ENCODE results near the gene OR2A12.

OR2A12 gene

GRCh38 chr7:144100607-144101006 lies 14.5 kb downstream of the OR2A12 start:
- H3K4me2 ChIP-seq = no peak overlapping the region
- no peak overlapping the region for H3K4me3 ChIP-seq (IDR thresholded peaks at IDR 0.05; ENCODE audit: insufficient read depth, low read depth, low read length)
- H3K36me3 ChIP-seq (ENCODE audit: insufficient read depth) = no peaks in the 10 kb centered on the region
- no peaks in the 10 kb centered on the region for H3K4me1 ChIP-seq (ENCODE audit: low read depth, poor library complexity, severe bottlenecking)
- no peaks in the 10 kb centered on the region for H3K27me3 ChIP-seq (ENCODE audit: insufficient read depth, low read depth)
- H3K27ac ChIP-seq = no peak overlapping the region
- H4K20me1 ChIP-seq (ENCODE audit: insufficient read depth) = no peaks in the 10 kb centered on the region
- TF ChIP-seq CTCF (conservative IDR thresholded peaks at IDR 0.05; ENCODE audit: low read depth, low read length) = no peak
- H3K79me2 ChIP-seq (ENCODE audit: insufficient read depth, low read depth) = no peaks in the 10 kb centered on the region
- no peak overlapping the region for H3K9ac ChIP-seq
- no peak overlapping the region for H2AFZ ChIP-seq (ENCODE audit: low read depth)

DNA sequence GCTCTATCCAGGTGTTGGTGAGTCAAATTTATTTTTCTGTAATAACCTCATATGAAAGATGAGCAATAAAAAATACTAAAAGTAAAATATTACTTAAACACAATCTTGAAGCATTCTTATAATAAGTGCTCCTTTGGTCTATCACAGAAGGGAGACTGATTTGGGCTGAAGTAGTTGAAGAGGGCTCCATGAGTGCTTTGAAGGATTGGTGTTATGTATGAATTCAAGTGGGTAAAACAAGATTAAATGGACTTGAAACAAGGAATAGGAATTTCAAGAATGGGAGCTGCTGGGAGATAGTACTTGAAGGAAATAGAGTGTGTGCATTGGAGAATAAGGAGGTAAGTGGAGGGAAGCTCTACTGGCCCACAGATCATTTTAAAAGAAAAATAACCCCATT lies 16.0 kb downstream of the OR2A12 start:
- H2AFZ ChIP-seq (ENCODE audit: low read depth) = no peak overlapping the region
- no peaks in the 10 kb centered on the region for H3K4me1 ChIP-seq (ENCODE audit: low read depth, poor library complexity, severe bottlenecking)
- no peaks in the 10 kb centered on the region for H3K27me3 ChIP-seq (ENCODE audit: insufficient read depth, low read depth)
- no peak overlapping the region for H3K27ac ChIP-seq
- H3K9ac ChIP-seq = no peak overlapping the region
- no peaks in the 10 kb centered on the region for H3K79me2 ChIP-seq (ENCODE audit: insufficient read depth, low read depth)
- H3K36me3 ChIP-seq (ENCODE audit: insufficient read depth) = no peaks in the 10 kb centered on the region
- no peak for TF ChIP-seq CTCF (conservative IDR thresholded peaks at IDR 0.05; ENCODE audit: low read depth, low read length)
- H4K20me1 ChIP-seq (ENCODE audit: insufficient read depth) = no peaks in the 10 kb centered on the region
- H3K4me3 ChIP-seq (IDR thresholded peaks at IDR 0.05; ENCODE audit: insufficient read depth, low read depth, low read length) = no peak overlapping the region
- H3K4me2 ChIP-seq = no peak overlapping the region

- Histone ChIP-seq H3K4me1 (ENCODE audit: low read depth, poor library complexity, severe bottlenecking) (no peaks in the 10 kb centered on the region), H3K9ac (no peak overlapping the region), H3K4me2 (no peak overlapping the region), H3K4me3 (IDR thresholded peaks at IDR 0.05; ENCODE audit: insufficient read depth, low read depth, low read length) (no peak overlapping the region), H3K79me2 (ENCODE audit: insufficient read depth, low read depth) (no peaks in the 10 kb centered on the region), H3K36me3 (ENCODE audit: insufficient read depth) (no peaks in the 10 kb centered on the region), H3K27ac (no peak overlapping the region), H4K20me1 (ENCODE audit: insufficient read depth) (no peaks in the 10 kb centered on the region), H3K27me3 (ENCODE audit: insufficient read depth, low read depth) (no peaks in the 10 kb centered on the region), H2AFZ (ENCODE audit: low read depth) (no peak overlapping the region)
- TF ChIP-seq CTCF (conservative IDR thresholded peaks at IDR 0.05; ENCODE audit: low read depth, low read length) = no peak
Measured at GRCh38 chr7:144105211-144105610, 19.1 kb downstream of the OR2A12 start.

- no peaks in the 10 kb centered on the region for H3K79me2 ChIP-seq (ENCODE audit: insufficient read depth, low read depth)
- H4K20me1 ChIP-seq (ENCODE audit: insufficient read depth) = no peaks in the 10 kb centered on the region
- H3K4me1 ChIP-seq (ENCODE audit: low read depth, poor library complexity, severe bottlenecking) = no peaks in the 10 kb centered on the region
- no peak within 1 kb of the TSS for H3K27ac ChIP-seq
- no peak for TF ChIP-seq CTCF (conservative IDR thresholded peaks at IDR 0.05; ENCODE audit: low read depth, low read length)
- no peaks in the 10 kb centered on the region for H3K27me3 ChIP-seq (ENCODE audit: insufficient read depth, low read depth)
- H3K4me2 ChIP-seq = no peak within 1 kb of the TSS
- no peak within 1 kb of the TSS for H3K9ac ChIP-seq
- H3K4me3 ChIP-seq (IDR thresholded peaks at IDR 0.05; ENCODE audit: insufficient read depth, low read depth, low read length) = no peak within 1 kb of the TSS
- no peak within 1 kb of the TSS for H2AFZ ChIP-seq (ENCODE audit: low read depth)
- no peaks in the 10 kb centered on the region for H3K36me3 ChIP-seq (ENCODE audit: insufficient read depth)
Measured at GRCh38 chr7:144109283-144109682, 23.2 kb downstream of the OR2A12 start, which contains the start of gene OR2A2. OR2A2 (plus strand) TSS chr7:144109583; CDS start chr7:144109583, 0 bp downstream.
